Measurements from ENCODE around the gene LIMK1.

LIMK1 gene

DNA sequence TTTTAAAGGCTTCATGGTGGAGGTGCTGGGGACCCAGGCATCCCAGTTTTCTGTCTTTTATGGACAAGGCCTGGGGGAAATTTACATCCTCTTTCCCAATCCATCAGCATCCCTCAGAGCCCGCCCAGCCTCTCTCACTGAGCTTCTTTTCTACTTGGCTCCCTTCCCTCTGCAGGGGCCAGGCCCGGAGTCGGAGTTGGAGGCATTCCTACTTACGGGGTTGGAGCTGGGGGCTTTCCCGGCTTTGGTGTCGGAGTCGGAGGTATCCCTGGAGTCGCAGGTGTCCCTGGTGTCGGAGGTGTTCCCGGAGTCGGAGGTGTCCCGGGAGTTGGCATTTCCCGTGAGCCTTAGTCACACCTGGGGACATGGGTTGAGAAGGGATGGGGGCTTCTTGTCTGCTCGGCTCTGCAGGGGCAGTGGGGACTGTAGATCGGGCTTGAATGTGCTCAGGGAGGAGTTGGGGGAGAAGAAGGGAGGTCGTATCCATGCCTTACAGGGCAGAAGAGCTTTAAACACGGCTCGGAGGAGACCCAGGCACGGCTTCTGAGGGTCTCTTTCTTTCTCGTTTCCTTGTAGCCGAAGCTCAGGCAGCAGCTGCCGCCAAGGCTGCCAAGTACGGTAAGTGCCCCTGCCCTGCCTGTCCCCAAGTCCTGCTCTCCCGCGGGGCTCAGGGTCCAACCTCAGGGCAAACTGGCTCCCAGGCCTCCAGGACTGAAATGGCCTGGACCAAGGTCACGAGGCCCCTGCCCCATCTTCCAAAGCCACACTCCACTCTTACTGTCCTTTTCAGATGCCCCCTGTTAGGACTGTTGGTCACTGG is 27.3 kb upstream of the LIMK1 start:
- DNase-seq = no peak

DNA sequence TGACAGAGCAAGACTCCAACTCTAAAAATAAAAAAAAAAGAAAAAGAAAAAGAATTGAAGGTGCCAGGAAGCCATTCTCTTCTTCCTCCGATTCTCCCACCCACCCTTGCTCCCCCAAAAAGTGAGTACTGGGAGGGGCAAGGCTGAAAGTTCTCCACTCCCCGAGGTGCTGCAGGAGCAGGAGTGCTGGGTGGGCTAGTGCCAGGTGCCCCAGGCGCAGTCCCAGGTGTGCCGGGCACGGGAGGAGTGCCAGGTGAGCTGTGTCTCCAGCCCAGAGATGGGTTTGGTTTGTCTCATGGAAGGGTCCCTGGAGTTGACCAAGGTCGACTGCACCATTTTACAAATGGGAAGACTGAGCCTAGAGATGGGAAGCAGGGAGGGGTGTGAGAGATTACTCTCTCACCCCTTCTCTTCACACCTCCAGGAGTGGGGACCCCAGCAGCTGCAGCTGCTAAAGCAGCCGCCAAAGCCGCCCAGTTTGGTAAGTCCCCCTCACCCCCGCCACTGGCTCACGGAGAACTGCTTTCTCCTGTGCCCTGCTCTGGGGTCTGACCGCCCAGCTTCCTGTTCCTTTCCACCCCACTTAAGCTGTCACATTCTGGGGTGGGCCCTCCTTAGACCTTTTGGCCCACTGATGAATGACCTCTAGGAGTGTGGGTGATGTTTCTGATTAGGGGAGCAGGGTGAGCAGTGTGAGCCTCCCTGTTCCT is 26.2 kb upstream of the LIMK1 start:
- DNase-seq = no peak

- no peak for DNase-seq
These were observed 25.6 kb upstream of the LIMK1 start for GRCh38 chr7:74057987-74058386.

- DNase-seq = no peak
These were observed 25.1 kb upstream of the LIMK1 start for GRCh38 chr7:74058486-74058885.

GRCh38 chr7:74059037-74059436 is 24.6 kb upstream of the LIMK1 start:
- DNase-seq = no peak

DNA sequence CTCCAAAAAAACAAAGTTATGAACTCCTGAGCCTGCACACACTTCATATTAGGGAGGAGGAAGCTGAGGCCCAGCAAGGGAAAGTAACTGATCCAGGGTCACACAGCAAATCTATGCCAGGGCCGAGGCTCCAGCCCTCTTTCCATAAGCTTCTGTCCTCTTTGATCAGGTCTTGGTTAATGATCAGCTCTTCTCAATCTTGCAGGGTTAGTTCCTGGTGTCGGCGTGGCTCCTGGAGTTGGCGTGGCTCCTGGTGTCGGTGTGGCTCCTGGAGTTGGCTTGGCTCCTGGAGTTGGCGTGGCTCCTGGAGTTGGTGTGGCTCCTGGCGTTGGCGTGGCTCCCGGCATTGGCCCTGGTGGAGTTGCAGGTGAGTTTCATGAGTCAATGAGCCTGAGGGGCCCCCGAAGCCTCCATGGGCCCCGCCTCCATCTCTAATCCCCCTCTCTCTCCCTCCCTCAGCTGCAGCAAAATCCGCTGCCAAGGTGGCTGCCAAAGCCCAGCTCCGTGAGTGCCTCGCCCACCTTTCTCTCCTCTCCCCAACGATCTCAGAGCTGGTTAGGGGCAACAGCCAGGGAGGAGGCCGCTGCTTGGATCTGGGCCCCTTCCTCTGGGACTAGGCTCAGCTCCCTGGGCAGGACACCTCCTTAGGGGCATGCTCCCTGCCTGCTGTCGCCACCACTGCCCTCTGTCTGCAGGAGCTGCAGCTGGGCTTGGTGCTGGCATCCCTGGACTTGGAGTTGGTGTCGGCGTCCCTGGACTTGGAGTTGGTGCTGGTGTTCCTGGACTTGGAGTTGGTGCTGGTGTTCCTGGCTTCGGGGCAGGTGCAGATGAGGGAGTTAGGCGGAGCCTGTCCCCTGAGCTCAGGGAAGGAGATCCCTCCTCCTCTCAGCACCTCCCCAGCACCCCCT is 23.7 kb upstream of the LIMK1 start:
- no peak for DNase-seq

DNA sequence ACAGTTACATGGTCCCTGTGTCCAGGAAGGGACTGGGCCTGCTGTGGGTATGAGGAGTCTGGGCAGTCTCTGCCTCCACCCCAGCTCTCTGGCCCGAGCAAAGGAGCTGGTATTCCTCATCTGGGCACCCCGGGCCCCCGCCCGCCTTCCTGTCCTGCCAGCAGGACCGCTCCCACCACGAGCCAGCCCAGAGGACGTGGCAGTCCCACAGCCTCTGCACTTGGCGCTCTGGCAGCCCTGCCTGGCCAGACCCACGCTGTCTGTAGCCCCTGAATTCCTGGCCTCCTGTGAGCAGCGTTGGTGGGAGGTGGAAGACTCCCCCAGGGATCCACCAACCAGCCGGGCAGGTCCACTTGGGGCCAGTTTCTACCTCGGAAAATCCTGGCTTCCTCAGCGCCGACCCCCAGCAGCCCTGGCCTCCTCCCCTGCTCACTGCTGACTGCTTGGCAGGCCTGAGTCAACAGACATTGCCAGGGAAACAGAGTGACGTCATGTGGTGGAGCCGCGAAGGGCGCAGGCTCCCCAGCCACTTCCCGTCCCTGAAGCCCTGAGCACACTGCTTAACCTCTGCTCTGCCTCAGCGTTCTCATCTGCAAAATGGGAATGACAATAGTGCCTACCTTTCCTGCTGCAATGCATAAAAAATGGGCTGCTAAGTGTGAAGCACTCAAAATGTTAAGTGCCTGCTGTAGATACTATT is 21.6 kb upstream of the LIMK1 start:
- DNase-seq = peak; percentile 79

DNA sequence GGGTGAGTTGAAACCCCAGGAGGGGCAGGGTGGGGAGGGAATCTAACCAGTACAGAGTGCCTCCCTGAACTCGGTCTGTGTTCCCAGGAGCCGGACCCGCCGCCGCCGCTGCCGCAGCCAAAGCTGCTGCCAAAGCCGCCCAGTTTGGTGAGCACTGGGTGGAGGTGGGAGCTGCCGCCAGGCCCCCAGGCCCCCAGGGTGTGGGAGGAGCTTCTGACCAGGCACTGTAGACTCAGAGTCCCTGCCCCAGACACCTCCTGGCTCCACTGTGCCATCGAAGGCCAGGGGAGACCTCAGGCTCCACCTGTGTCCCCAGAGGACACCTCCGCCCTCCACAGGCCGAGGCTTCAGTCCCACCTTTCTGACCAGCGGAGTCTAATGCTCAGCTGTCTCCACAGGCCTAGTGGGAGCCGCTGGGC is 20.4 kb upstream of the LIMK1 start:
- DNase-seq = no peak

DNA sequence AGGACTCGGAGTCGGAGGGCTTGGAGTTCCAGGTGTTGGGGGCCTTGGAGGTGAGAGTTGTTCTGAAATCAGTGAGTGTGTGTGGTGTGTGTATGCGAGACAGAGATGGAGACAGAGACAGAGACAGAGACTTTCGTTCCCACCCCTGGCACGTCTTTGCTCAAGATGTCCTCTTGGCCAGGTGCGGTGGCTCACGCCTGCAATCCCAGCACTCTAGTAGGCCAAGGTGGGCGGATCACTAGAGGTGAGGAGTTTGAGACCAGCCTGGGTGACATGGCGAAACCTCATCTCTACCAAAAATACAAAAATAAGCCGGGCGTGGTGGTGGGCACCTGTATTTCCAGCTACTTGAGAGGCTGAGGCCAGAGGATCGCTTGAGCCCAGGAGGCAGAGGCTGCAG is 20.0 kb upstream of the LIMK1 start:
- no peak for DNase-seq

DNA sequence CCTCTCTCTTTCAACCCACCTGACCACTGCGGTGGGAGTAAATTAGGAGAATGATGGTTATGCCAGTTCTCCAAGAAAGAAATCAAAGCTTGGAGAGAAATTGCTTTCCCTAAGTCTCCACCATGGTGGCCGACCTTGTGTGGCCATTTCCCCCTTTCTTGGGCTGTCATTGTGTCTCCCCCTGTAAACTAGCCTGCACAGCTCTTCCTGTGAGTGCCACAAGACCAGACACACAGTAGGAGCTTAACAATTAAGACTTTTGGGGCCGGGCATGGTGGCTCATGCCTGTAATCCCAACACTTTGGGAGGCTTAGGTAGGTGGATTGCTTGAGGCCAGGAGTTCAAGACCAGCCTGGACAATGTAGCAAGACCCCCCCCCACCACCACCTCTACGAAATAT is 18.9 kb upstream of the LIMK1 start:
- DNase-seq = no peak

DNA sequence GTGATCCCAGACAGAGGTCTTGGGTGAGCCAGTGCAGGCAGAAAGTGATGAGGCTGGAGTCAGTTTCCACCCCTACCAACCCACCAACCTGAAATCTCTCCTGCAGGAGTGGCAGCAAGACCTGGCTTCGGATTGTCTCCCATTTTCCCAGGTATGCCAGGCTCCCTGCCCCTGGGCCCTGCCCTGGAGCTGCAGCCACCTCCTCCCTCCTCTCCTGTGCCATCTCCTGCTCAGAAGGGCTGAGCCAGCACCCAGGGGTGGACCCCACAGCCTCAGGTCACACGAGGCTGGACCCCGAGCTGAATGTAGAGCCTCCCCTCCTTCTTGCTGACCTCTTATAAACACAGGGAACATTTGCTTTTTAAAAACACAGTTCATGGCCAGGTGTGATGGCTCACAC is 17.0 kb upstream of the LIMK1 start:
- DNase-seq = no peak

DNA sequence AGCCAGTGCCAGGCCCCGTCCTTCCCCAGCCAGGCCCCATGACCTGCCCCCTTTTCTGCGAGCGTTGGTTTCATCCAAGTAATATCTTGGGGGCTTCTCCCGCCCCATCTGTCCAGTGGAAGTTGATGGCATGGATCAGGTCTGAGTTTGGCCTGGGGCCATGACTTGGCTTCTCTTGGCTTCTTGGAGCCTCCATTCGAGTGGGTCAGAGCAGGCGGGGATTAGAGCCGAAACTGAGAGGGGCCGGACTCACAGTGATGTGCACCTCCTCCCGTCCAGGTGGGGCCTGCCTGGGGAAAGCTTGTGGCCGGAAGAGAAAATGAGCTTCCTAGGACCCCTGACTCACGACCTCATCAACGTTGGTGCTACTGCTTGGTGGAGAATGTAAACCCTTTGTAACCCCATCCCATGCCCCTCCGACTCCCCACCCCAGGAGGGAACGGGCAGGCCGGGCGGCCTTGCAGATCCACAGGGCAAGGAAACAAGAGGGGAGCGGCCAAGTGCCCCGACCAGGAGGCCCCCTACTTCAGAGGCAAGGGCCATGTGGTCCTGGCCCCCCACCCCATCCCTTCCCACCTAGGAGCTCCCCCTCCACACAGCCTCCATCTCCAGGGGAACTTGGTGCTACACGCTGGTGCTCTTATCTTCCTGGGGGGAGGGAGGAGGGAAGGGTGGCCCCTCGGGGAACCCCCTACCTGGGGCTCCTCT is 15.1 kb upstream of the LIMK1 start:
- DNase-seq = no peak

GRCh38 chr7:74069086-74069541 is 14.5 kb upstream of the LIMK1 start:
- no peak for DNase-seq

DNA sequence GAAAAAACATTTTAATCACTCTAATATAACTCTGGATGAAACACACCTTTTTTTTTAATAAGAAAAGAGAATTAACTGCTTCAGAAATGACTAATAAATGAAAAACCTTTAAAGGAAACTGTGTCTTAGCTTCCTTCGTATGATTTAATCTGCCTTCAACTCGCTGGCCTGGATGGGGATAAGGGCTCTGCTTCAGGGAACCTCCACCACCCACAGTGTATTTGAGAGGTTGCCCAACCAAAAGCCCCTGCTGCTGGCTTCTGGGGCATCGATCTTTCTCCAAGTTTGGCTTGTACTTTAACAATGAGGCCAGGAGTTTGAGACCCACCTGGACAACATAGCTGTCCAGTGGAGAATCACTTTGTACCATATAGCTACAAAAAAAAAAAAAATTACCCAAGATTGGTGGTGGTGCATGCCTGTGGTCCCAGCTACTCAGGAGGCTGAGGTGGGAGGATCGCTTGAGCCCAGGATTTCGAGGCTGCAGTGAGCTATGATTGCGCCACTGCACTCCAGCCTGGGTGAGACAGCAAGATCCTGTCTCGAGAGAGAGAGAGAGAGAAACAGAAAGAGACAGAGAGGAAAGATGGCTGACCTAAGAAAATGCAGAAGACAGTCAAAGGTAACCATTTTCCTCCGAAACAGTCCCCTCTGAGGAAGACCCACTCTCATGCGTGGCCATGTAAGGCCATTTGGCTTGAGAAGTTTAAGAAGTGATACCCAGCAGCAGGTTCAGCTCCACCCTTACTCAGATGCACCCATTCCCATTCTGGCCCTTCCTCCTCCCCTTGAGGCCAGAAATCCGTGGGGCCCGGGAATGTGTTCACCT is 13.6 kb upstream of the LIMK1 start:
- DNase-seq = no peak

DNA sequence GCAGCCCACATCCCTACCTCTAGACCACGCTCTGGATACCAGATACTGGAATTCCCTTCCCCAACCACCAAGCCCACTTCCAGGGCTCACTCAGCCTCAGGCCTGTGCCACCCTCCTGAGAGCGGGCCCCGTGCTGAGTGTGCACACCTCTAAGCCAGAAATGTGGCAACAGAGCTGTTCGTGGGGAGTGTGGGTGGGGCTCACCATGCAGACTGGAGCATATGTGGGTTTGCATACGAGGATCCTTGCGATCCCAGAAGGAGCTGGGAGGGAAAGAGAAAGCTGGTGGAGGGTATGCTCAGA is 13.0 kb upstream of the LIMK1 start:
- no peak for DNase-seq

- no peak for DNase-seq
These were observed 12.5 kb upstream of the LIMK1 start for GRCh38 chr7:74071121-74071520.

- no peak for DNase-seq
These were observed 8.8 kb upstream of the LIMK1 start for GRCh38 chr7:74074770-74075169.

DNA sequence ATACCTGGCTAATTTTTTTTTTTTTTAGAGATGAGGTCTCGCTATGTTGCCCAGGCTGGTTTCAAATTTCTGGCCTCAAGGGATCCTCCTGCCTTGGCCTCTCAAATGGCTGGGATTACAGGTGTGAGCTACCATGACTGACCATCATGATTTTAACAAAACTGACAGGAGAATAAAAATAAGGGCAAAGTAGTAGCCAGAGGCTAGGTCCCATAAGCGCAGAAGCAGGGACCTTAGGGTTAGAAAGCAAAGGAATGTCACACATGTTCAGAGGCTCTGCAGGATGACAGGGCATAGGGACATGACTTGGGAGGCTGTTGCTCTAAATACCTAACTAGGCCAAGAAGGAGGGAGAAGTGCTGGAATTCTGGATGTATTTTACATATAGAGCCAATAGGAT is 5.1 kb upstream of the LIMK1 start:
- DNase-seq = no peak

- DNase-seq = no peak
These were observed 861 bp upstream of the LIMK1 start for GRCh38 chr7:74082770-74083116.

DNA sequence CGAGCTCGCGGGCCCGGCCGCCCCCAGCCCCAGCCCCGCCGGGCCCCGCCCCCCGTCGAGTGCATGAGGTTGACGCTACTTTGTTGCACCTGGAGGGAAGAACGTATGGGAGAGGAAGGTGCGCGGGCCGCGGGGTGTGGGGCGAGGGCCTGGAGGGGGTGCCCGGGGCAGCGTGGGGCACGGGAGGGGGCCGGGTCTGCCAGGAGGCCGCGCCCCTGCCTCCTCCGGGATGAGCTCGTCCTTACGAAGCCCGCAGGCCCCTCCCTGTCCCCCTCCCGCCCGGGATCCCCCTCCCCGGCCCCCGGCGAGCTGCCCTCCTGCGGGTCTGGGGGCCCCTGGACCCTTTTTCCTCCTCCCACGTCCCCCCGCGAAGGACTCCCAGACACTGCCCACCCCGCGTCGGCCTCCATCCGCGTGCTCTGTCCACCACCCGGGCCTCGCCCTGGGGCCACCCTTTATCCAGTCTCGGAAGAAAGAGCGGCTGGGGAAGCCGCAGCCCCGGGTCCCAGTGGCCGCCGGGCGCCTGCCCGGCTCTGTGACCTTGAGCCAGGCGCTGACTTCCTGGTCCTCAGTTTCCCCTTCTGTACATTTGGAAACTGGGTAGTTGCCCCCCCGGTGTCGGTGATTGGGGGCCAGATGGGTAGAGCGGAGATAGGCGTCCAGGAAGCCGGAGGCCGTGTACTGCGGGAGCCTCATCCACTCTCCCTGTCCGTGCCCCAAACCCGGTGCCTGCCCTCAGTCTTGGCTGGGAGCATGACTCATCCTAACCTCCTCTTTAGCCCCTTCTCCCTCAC is 521 bp downstream of the LIMK1 start:
- DNase-seq = peak; percentile 26

All from activated naive CD4-positive, alpha-beta T cell treated with Interleukin-2 at 50 U/mL for 16 hours (primary cell).